Naive thymus-derived CD8-positive, alpha-beta T cell (primary cell): Measurements from ENCODE around the gene BTNL2. TPM values are rescaled to one million over a fixed set of nuclear protein-coding genes. Genes with fewer than 3 reads are reported as not detected.
"Not testable (repeated sequence)": the region's sequence is repeated elsewhere in the genome, so short reads cannot be mapped to it uniquely, and the experiment has no call there.

Experiments
- ATAC-seq, 2 donors: fragments of 150-1000 bp; cut with Tn5 transposase in 1 of 2; sonication (Bioruptor Pico), chemical (Tn5 transposase) in 1 of 2; 1 replicate in 1 of 2; 2 replicates in 1 of 2; pipeline ENCODE4 v1.10.0; 2021; ENCODE audit warnings: mild to moderate bottlenecking in 2 of 2, moderate library complexity in 2 of 2
- POLR2A ChIA-PET: fragments of 350-600 bp; sonication (Branson Sonifier 250); formaldehyde crosslinking; loops from one replicate; lab custom pipeline; 2021; ENCODE audit warnings: antibody characterized with exemption; lab: Charles Lee
- DNase-seq, 10 donors: peaks; one replicate each; pipeline versions ENCODE4 v3.0.0 to v3.0.0-alpha.2; 2020 to 2022
- H3K27ac Mint-ChIP-seq, 10 donors: one replicate each; pipeline ENCODE4 v1.8.0; 2020 to 2022; ENCODE audit warnings: mild to moderate bottlenecking in 10 of 10, mixed read lengths in 10 of 10, moderate library complexity in 4 of 10, inconsistent platforms in 1 of 10
- H3K27me3 Mint-ChIP-seq, 5 donors: one replicate each; pipeline ENCODE4 v1.8.0; 2021 to 2022; ENCODE audit warnings: mixed read lengths in 5 of 5
- H3K36me3 Mint-ChIP-seq, 3 donors: one replicate each; pipeline ENCODE4 v1.8.0; 2020 to 2022; ENCODE audit warnings: mixed read lengths in 3 of 3, mild to moderate bottlenecking in 2 of 3, inconsistent platforms in 1 of 3
- H3K4me1 Mint-ChIP-seq, 4 donors: one replicate each; pipeline ENCODE4 v1.8.0; 2021 to 2022; ENCODE audit warnings: mixed read lengths in 4 of 4
- H3K4me3 Mint-ChIP-seq, 10 donors: one replicate each; pipeline ENCODE4 v1.8.0; 2020 to 2022; ENCODE audit warnings: mild to moderate bottlenecking in 10 of 10, mixed read lengths in 10 of 10, moderate library complexity in 6 of 10, inconsistent platforms in 1 of 10
- H3K9me3 Mint-ChIP-seq, 9 donors: one replicate each; pipeline ENCODE4 v1.8.0; 2020 to 2022; ENCODE audit warnings: mixed read lengths in 9 of 9, mild to moderate bottlenecking in 3 of 9, inconsistent platforms in 1 of 9, moderate library complexity in 1 of 9
- polyA plus RNA-seq, 3 donors: library from polyadenylated mRNA; unstranded; fragments of 300-500 nt; fragmentation: Illumina TruSeq; gene quantifications; one replicate each; pipeline ENCODE4 v1.2.3, GENCODE V29; 2021
- total RNA-seq, 8 experiments: library from RNA in 2 of 8; stranded (reverse) in 2 of 8; gene quantifications; one replicate each; pipeline ENCODE4 v1.2.3 and lab custom pipeline; 2021 to 2026

Gene BTNL2
- total and polyA plus RNA-seq, 5 experiments from 2014 or later, result not detected

DNA sequence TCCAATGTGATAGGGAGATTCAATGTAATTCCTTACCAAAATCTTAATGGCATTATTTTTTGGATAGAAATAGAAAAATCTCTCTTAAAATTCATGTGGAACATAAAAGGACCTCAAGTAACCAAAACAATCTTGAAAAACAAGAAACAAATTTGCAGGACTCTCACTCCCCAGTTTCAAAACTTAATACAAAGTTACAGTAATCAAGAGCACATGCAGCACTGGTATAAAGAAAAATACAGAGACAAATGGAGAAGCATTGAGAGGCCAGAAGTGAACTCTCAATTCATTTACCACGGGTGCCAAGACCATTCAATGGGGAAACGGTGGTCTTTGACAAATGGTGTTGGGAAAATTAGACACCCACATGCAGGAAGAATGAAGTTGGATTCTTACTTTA, 27.4 kb downstream of the BTNL2 start:
- peaks cover 0 to 5% (median 0%) of the 10 kb centered on the region in 4 donors for H3K4me1 Mint-ChIP-seq
- POLR2A ChIA-PET, result no interaction called here
- H3K9me3 Mint-ChIP-seq, result no peaks in the 10 kb centered on the region
- H3K4me3 Mint-ChIP-seq, result no peak overlapping the region
- H3K27ac Mint-ChIP-seq, result no peak overlapping the region
- H3K27me3 Mint-ChIP-seq, result peaks cover 12 to 22% (median 18%) of the 10 kb centered on the region in 5 donors
- no peak for DNase-seq
- peaks cover 0 to 3% (median 0%) of the 10 kb centered on the region in 3 donors for H3K36me3 Mint-ChIP-seq
- ATAC-seq, result no peak

GRCh38 chr6:32375739-32376529, 31.0 kb downstream of the BTNL2 start:
- Mint-ChIP-seq H3K27me3 (peaks cover 15 to 28% (median 27%) of the 10 kb centered on the region in 5 donors), H3K4me3 (no peak overlapping the region), H3K9me3 (no peaks in the 10 kb centered on the region), H3K4me1 (peaks cover 0 to 2% (median 0%) of the 10 kb centered on the region in 4 donors), H3K36me3 (peaks cover 0 to 3% (median 0%) of the 10 kb centered on the region in 3 donors), H3K27ac (no peak overlapping the region)
- POLR2A ChIA-PET, result no interaction called here
- DNase-seq, result no peak
- no peak for ATAC-seq

- Mint-ChIP-seq H3K4me3 (no peak within 1 kb of the TSS), H3K27me3 (peaks cover 20 to 54% (median 33%) of the 10 kb centered on the region in 5 donors), H3K4me1 (peaks cover 0 to 2% (median 0%) of the 10 kb centered on the region in 4 donors), H3K36me3 (peaks cover 0 to 3% (median 0%) of the 10 kb centered on the region in 3 donors), H3K27ac (no peak within 1 kb of the TSS), H3K9me3 (no peaks in the 10 kb centered on the region)
- POLR2A ChIA-PET, result no interaction called here
- DNase-seq (no peak), ATAC-seq (no peak)
These were observed 35.2 kb downstream of the BTNL2 start, which contains the start of gene TSBP1 for GRCh38 chr6:32371803-32372202. Gene TSBP1 (minus strand): TSS chr6:32371903. CDS start chr6:32371706, 197 bp downstream.

DNA sequence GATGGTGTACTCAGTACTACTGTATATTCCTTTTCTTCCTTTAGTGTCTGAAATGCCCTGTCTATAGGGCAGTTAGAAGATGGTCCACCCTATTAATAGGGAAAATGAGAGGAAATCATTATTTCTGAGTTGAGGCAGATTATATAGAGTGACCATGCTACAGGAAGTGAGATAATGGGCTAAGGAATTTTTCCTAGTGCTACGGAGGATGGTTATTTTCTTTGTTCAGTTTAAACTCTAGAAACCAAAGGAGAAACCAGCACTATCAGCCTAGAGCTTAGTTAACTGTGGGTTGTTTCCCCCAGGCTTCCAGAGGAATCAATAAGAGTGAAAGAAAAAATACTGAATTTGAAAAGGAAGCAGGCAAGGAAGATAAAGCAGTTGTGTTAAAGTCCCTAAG, 35.8 kb downstream of the BTNL2 start:
- H3K4me1 Mint-ChIP-seq, result peaks cover 0 to 2% (median 0%) of the 10 kb centered on the region in 4 donors
- peaks cover 18 to 52% (median 32%) of the 10 kb centered on the region in 5 donors for H3K27me3 Mint-ChIP-seq
- no peaks in the 10 kb centered on the region for H3K9me3 Mint-ChIP-seq
- H3K36me3 Mint-ChIP-seq, result peaks cover 0 to under 1% (median 0%) of the 10 kb centered on the region in 3 donors
- no peak for ATAC-seq
- no peak overlapping the region for H3K4me3 Mint-ChIP-seq
- DNase-seq, result no peak
- H3K27ac Mint-ChIP-seq, result no peak overlapping the region
- POLR2A ChIA-PET, result no interaction called here

DNA sequence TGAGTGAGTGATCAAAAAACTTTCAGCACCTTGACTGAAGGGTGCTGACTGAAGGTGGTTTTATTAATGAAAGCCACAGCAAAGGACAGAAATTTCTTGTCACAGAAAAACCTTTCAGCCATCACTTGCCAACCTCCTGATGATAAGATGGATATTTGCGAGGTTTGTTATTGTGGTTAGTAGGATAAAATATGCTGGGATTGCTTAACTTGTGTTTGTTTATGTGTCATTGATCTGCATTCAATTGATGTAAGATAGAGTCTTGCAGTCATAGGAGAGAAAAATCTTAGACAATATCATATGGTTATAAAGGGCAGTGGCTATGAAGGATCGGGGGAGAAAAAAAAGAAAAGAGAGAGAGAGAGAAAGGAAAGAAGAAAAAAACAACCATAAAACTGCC, 36.5 kb downstream of the BTNL2 start:
- no peak for DNase-seq
- H3K27me3 Mint-ChIP-seq, result peaks cover 22 to 46% (median 28%) of the 10 kb centered on the region in 5 donors
- ATAC-seq, result no peak
- POLR2A ChIA-PET, result no interaction called here
- H3K36me3 Mint-ChIP-seq, result no peaks in the 10 kb centered on the region
- H3K27ac Mint-ChIP-seq, result no peak overlapping the region
- H3K4me1 Mint-ChIP-seq, result peaks cover 0 to 2% (median 0%) of the 10 kb centered on the region in 4 donors
- no peak overlapping the region for H3K4me3 Mint-ChIP-seq
- no peaks in the 10 kb centered on the region for H3K9me3 Mint-ChIP-seq

GRCh38 chr6:32369660-32370059, 37.3 kb downstream of the BTNL2 start:
- Mint-ChIP-seq H3K27me3 (peaks cover 22 to 54% (median 24%) of the 10 kb centered on the region in 5 donors), H3K9me3 (peaks cover 0 to under 1% (median 0%) of the 10 kb centered on the region in 9 donors), H3K4me1 (peaks cover 0 to 2% (median 0%) of the 10 kb centered on the region in 4 donors), H3K4me3 (no peak overlapping the region), H3K36me3 (no peaks in the 10 kb centered on the region), H3K27ac (no peak overlapping the region)
- ATAC-seq (no peak), DNase-seq (no peak)
- POLR2A ChIA-PET, result no interaction called here

- Mint-ChIP-seq H3K27ac (no peak overlapping the region), H3K27me3 (peaks cover 22 to 58% (median 28%) of the 10 kb centered on the region in 5 donors), H3K4me1 (peaks cover 0 to 2% (median 0%) of the 10 kb centered on the region in 4 donors), H3K4me3 (no peak overlapping the region), H3K9me3 (peaks cover 0 to 5% (median 0%) of the 10 kb centered on the region in 9 donors), H3K36me3 (peaks cover 0 to 4% (median 0%) of the 10 kb centered on the region in 3 donors)
- ATAC-seq, result no peak
- POLR2A ChIA-PET, result no interaction called here
- DNase-seq, result no peak
These were observed 39.3 kb downstream of the BTNL2 start for GRCh38 chr6:32367644-32368043.

- H3K4me1 Mint-ChIP-seq, DNase-seq, H3K36me3 Mint-ChIP-seq, POLR2A ChIA-PET, H3K27me3 Mint-ChIP-seq, H3K9me3 Mint-ChIP-seq, H3K27ac Mint-ChIP-seq, H3K4me3 Mint-ChIP-seq, ATAC-seq: not testable (repeated sequence)
These were observed 47.8 kb downstream of the BTNL2 start for GRCh38 chr6:32359225-32359624.

DNA sequence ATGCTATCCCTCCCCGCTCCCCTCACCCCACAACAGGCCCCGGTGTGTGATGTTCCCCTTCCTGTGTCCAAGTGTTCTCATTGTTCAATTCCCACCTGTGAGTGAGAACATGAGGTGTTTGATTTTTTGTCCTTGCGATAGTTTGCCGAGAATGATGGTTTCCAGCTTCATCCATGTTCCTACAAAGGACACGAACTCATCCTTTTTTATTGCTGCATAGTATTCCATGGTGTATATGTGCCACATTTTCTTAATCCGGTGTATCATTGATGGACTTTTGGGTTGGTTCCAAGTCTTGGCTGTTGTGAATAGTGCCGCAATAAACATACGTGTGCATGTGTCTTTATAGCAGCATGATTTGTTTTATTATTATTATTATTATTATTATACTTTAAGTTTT, 48.4 kb downstream of the BTNL2 start:
- H3K4me3 Mint-ChIP-seq, DNase-seq, ATAC-seq: not testable (repeated sequence)

DNA sequence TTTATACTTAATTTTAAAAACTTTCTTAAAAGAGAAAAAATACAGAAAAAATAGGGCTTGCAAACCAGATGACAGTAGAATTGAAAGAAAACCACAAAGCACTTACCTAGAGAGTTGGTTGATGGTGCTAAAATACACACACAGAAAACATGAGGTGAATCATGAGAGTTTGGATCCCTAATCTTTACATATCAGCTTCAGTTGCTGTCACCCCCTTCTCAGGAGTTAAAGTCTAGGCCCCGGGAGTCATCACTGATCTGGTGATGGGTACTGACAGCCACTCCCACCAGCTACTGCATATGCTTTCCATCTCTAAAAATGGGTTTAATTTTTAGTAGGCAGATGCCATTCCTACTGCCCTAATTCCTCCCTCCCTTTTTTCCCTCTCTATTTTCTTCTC, 52.0 kb downstream of the BTNL2 start:
- H3K27me3 Mint-ChIP-seq, result peaks cover 0 to 9% (median 2%) of the 10 kb centered on the region in 5 donors

More for the DNA sequence above, 48.4 kb downstream of the BTNL2 start:
- H3K27ac Mint-ChIP-seq, H3K4me1 Mint-ChIP-seq, H3K36me3 Mint-ChIP-seq, H3K9me3 Mint-ChIP-seq, H3K27me3 Mint-ChIP-seq, POLR2A ChIA-PET: not testable (repeated sequence)

GRCh38 chr6:32353348-32353747, 53.6 kb downstream of the BTNL2 start:
- no peak overlapping the region for H3K27ac Mint-ChIP-seq
- H3K4me3 Mint-ChIP-seq, result no peak overlapping the region
- no peak for DNase-seq
- no peaks in the 10 kb centered on the region for H3K36me3 Mint-ChIP-seq
- POLR2A ChIA-PET, result no interaction called here
- H3K4me1 Mint-ChIP-seq, result no peaks in the 10 kb centered on the region
- ATAC-seq, result no peak
- H3K9me3 Mint-ChIP-seq, result no peaks in the 10 kb centered on the region
- H3K27me3 Mint-ChIP-seq, result peaks cover 7 to 22% (median 12%) of the 10 kb centered on the region in 5 donors

More for the DNA sequence above, 52.0 kb downstream of the BTNL2 start:
- no peak overlapping the region for H3K4me3 Mint-ChIP-seq
- ATAC-seq, result no peak
- H3K4me1 Mint-ChIP-seq, result no peaks in the 10 kb centered on the region
- H3K36me3 Mint-ChIP-seq, result no peaks in the 10 kb centered on the region
- DNase-seq, result no peak
- no peaks in the 10 kb centered on the region for H3K9me3 Mint-ChIP-seq
- no peak overlapping the region for H3K27ac Mint-ChIP-seq
- POLR2A ChIA-PET, result no interaction called here
